Neural progenitor cell (in vitro differentiated cells): ENCODE data around the gene ZNF292. TPM values are rescaled to one million over a fixed set of nuclear protein-coding genes. Genes with fewer than 3 reads are reported as not detected.

ENCODE experiments used
- DNase-seq: peaks from one replicate; pipeline ENCODE4 v3.0.0-alpha.2; 2016; ENCODE audit warnings: low spot score
- H2AFZ ChIP-seq: fragments of 200-600 bp; sonication (generic); replicated peaks from 2 replicates; pipeline ENCODE4 v1.6.1; 2016; ENCODE audit warnings: antibody characterized with exemption
- H3F3A ChIP-seq: fragments of 200-600 bp; sonication (generic); 2 replicates; pipeline ENCODE4 v1.6.1; 2016; ENCODE audit warnings: antibody characterized with exemption, low read depth
- H3K27ac ChIP-seq: fragments of 200-600 bp; sonication (generic); 2 replicates; pipeline ENCODE4 v1.5.1; 2016; ENCODE audit warnings: mild to moderate bottlenecking
- H3K27me3 ChIP-seq: fragments of 200-600 bp; sonication (generic); 2 replicates; pipeline ENCODE4 v1.6.1; 2016; ENCODE audit warnings: mild to moderate bottlenecking, moderate library complexity
- H3K36me3 ChIP-seq: fragments of 200-600 bp; sonication (generic); 2 replicates; pipeline ENCODE4 v1.5.1; 2016
- H3K4me1 ChIP-seq: fragments of 200-600 bp; sonication (generic); 2 replicates; pipeline ENCODE4 v1.6.1; 2016; ENCODE audit warnings: mixed run types
- H3K4me2 ChIP-seq: fragments of 200-600 bp; sonication (generic); 2 replicates; pipeline ENCODE4 v1.6.1; 2016
- H3K4me3 ChIP-seq: fragments of 200-600 bp; sonication (generic); 2 replicates; pipeline ENCODE4 v1.5.1; 2016
- H3K79me2 ChIP-seq: fragments of 200-600 bp; sonication (generic); 2 replicates; pipeline ENCODE4 v1.6.1; 2016; ENCODE audit warnings: low read depth
- H3K9ac ChIP-seq: fragments of 200-600 bp; sonication (generic); 2 replicates; pipeline ENCODE4 v1.6.1; 2016
- H3K9me3 ChIP-seq: fragments of 200-600 bp; sonication (generic); 2 replicates; pipeline ENCODE4 v1.5.1; 2016; ENCODE audit warnings: low read depth
- H4K20me1 ChIP-seq: fragments of 200-600 bp; sonication (generic); 2 replicates; pipeline ENCODE4 v1.6.1; 2016; ENCODE audit warnings: low read depth
- H3K27ac Mint-ChIP-seq: 3 replicates; pipeline ENCODE4 v1.8.0; 2021; ENCODE audit warnings: mixed read lengths
- H3K27me3 Mint-ChIP-seq: 2 replicates; pipeline ENCODE4 v1.8.0; 2022; ENCODE audit warnings: low read depth, mild to moderate bottlenecking, inconsistent platforms, moderate library complexity, mixed read lengths; ENCODE audit not compliant: insufficient read depth
- H3K36me3 Mint-ChIP-seq: 3 replicates; pipeline ENCODE4 v1.8.0; 2021; ENCODE audit warnings: mixed read lengths
- H3K4me1 Mint-ChIP-seq: 3 replicates; pipeline ENCODE4 v1.8.0; 2021; ENCODE audit warnings: mixed read lengths
- H3K4me3 Mint-ChIP-seq: 3 replicates; pipeline ENCODE4 v1.8.0; 2021; ENCODE audit warnings: mild to moderate bottlenecking, moderate library complexity, mixed read lengths
- H3K9me3 Mint-ChIP-seq: 3 replicates; pipeline ENCODE4 v1.8.0; 2020; ENCODE audit warnings: mixed read lengths
- EZH2 ChIP-seq: fragments of 200-600 bp; sonication (generic); IDR thresholded peaks from 2 replicates; pipeline ENCODE4 v1.6.1; 2017; ENCODE audit warnings: antibody characterized with exemption, mild to moderate bottlenecking, moderate library complexity
- EZH2phosphoT487 ChIP-seq: fragments of 200-600 bp; sonication (generic); IDR thresholded peaks from 2 replicates; pipeline ENCODE4 v1.6.1; 2017; ENCODE audit warnings: antibody characterized with exemption
- total RNA-seq: library from RNA; depleted of rRNA; stranded (reverse); fragments of >200 nt; gene quantifications from 2 replicates; pipeline ENCODE4 v1.2.3, GENCODE V29; 2015; ENCODE audit warnings: low replicate concordance
- TF ChIP-seq, protein P1 (sequence below): fragments of 200-600 bp; sonication (generic); IDR thresholded peaks from 2 replicates; pipeline ENCODE4 v1.5.1; 2017; ENCODE audit warnings: antibody characterized with exemption, mild to moderate bottlenecking

Gene ZNF292
- total RNA-seq, 1 donor from 2014 or later: 66.8 TPM

DNA sequence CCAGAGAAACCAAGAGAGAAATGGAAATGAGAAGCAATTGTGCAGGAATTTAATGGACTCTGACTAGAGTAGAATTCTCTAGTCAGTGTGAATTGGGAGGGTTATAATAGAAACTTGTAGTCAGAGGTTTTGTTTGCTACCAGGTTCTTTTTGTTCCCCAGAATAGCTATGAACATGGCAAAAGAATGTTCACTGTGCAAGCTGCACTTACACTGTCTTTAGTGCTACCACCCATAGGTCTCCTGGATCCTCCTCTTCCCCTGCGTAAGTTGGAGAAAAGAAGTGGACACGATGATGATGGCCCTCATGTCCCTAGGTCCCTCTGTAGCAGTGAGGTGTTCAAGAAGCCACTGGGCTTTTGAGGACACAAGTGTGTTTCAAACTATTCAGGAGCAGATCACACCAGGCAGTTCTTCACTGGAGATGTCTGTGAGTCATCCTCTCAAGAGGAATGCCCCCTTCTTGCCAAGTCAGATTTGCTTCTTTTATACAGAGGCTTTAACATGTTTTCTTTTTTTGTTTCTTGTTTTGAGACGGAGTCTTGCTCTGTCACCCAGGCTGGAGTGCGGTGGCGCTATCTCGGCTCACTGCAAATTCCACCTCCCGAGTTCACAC lies 119.4 kb downstream of the ZNF292 start:
- no peak overlapping the region for H3K4me2 ChIP-seq
- Mint-ChIP-seq H3K9me3 (peaks cover 2% of the 10 kb centered on the region), H3K27me3 (no peaks in the 10 kb centered on the region), H3K36me3 (peaks cover 5% of the 10 kb centered on the region), H3K4me1 (no peaks in the 10 kb centered on the region), H3K27ac (no peak overlapping the region), H3K4me3 (no peak overlapping the region)
- no peaks in the 10 kb centered on the region for H3K36me3 ChIP-seq
- no peaks in the 10 kb centered on the region for H4K20me1 ChIP-seq
- H3K4me3 ChIP-seq: no peak overlapping the region
- H3K9me3 ChIP-seq: no peaks in the 10 kb centered on the region
- H3K27me3 ChIP-seq: no peaks in the 10 kb centered on the region
- TF ChIP-seq EZH2phosphoT487: no peak
- TF ChIP-seq, protein P1, sequence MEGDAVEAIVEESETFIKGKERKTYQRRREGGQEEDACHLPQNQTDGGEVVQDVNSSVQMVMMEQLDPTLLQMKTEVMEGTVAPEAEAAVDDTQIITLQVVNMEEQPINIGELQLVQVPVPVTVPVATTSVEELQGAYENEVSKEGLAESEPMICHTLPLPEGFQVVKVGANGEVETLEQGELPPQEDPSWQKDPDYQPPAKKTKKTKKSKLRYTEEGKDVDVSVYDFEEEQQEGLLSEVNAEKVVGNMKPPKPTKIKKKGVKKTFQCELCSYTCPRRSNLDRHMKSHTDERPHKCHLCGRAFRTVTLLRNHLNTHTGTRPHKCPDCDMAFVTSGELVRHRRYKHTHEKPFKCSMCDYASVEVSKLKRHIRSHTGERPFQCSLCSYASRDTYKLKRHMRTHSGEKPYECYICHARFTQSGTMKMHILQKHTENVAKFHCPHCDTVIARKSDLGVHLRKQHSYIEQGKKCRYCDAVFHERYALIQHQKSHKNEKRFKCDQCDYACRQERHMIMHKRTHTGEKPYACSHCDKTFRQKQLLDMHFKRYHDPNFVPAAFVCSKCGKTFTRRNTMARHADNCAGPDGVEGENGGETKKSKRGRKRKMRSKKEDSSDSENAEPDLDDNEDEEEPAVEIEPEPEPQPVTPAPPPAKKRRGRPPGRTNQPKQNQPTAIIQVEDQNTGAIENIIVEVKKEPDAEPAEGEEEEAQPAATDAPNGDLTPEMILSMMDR: no peak
- no peak for TF ChIP-seq EZH2
- no peaks in the 10 kb centered on the region for H3K4me1 ChIP-seq
- H3F3A ChIP-seq: no peaks in the 10 kb centered on the region
- DNase-seq: no peak
- no peak overlapping the region for H2AFZ ChIP-seq
- H3K27ac ChIP-seq: no peak overlapping the region
- H3K9ac ChIP-seq: no peak overlapping the region
- H3K79me2 ChIP-seq: no peaks in the 10 kb centered on the region

DNA sequence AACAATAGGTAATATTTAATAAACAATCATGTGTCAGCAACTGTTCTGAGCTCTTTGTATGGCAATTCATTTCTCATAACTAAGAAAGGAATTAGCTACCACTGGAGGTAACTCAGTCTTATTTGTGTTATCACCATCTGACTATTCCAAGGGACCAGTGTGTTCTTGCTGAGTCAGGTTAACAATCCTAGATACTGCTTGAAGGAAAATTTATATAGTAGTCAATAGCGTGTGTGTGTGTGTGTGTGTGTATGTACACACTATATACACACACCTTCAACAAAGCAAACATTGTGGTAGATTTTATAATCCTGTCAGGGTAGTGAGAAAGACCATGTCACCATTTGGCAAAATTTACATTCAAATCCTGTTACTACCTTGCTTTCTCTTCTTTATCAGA lies 121.3 kb downstream of the ZNF292 start:
- no peak overlapping the region for H2AFZ ChIP-seq
- Mint-ChIP-seq H3K27me3 (no peaks in the 10 kb centered on the region), H3K9me3 (no peaks in the 10 kb centered on the region), H3K4me1 (no peaks in the 10 kb centered on the region), H3K27ac (no peak overlapping the region), H3K4me3 (no peak overlapping the region), H3K36me3 (no peaks in the 10 kb centered on the region)
- no peaks in the 10 kb centered on the region for H3K9me3 ChIP-seq
- no peak overlapping the region for H3K27ac ChIP-seq
- H3K36me3 ChIP-seq: no peaks in the 10 kb centered on the region
- H3K79me2 ChIP-seq: no peaks in the 10 kb centered on the region
- H3K9ac ChIP-seq: no peak overlapping the region
- no peak for DNase-seq
- H4K20me1 ChIP-seq: no peaks in the 10 kb centered on the region
- H3K4me1 ChIP-seq: no peaks in the 10 kb centered on the region
- no peak overlapping the region for H3K4me2 ChIP-seq
- H3K4me3 ChIP-seq: no peak overlapping the region
- H3F3A ChIP-seq: no peaks in the 10 kb centered on the region
- TF ChIP-seq EZH2 (no peak), EZH2phosphoT487 (no peak)
- TF ChIP-seq, protein P1: no peak
- H3K27me3 ChIP-seq: no peaks in the 10 kb centered on the region

DNA sequence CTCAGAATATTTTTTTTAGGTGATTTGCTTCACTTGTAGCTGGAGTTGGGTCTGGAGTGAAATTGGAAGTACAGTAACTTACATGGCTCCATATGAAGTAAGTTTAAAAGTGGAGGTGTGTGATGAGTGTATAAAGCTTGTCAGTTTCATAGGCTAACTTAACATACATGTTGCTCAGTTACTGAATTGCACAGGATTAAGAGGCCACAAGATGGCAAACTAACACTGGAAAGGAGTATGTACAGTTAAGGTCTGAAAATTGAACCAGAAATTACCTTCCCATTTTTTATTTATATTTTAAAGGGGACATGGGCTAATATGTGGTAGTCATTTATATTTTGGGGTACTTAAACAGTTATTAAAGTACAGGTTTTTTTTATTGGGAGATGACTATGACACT lies 121.8 kb downstream of the ZNF292 start:
- no peaks in the 10 kb centered on the region for H3F3A ChIP-seq
- H3K9me3 Mint-ChIP-seq: no peaks in the 10 kb centered on the region
- H4K20me1 ChIP-seq: no peaks in the 10 kb centered on the region
- no peaks in the 10 kb centered on the region for H3K27me3 ChIP-seq
- H3K27ac Mint-ChIP-seq: no peak overlapping the region
- H3K79me2 ChIP-seq: no peaks in the 10 kb centered on the region
- no peaks in the 10 kb centered on the region for H3K9me3 ChIP-seq
- H3K4me3 Mint-ChIP-seq: no peak overlapping the region
- H2AFZ ChIP-seq: no peak overlapping the region
- DNase-seq: no peak
- H3K27ac ChIP-seq: no peak overlapping the region
- no peaks in the 10 kb centered on the region for H3K36me3 Mint-ChIP-seq
- H3K36me3 ChIP-seq: no peaks in the 10 kb centered on the region
- TF ChIP-seq, protein P1: peak; percentile 32
- TF ChIP-seq EZH2phosphoT487: no peak
- TF ChIP-seq EZH2: no peak
- H3K27me3 Mint-ChIP-seq: no peaks in the 10 kb centered on the region
- H3K4me2 ChIP-seq: no peak overlapping the region
- H3K4me1 ChIP-seq: no peaks in the 10 kb centered on the region
- no peak overlapping the region for H3K9ac ChIP-seq
- H3K4me1 Mint-ChIP-seq: no peaks in the 10 kb centered on the region
- no peak overlapping the region for H3K4me3 ChIP-seq
